Hepatocyte (in vitro differentiated cells): ENCODE results near the gene FKBP7. TPM values are rescaled to one million over a fixed set of nuclear protein-coding genes. Genes with fewer than 3 reads are reported as not detected.
A peak's percentile ranks its signal among the peaks of the same experiment; 100 is the strongest.

Experiments used
- DNase-seq: peaks from one replicate; pipeline ENCODE4 v3.0.0-alpha.2; 2016; ENCODE audit warnings: low spot score
- H2AFZ ChIP-seq: fragments of 200-600 bp; sonication (generic); 2 replicates; pipeline ENCODE4 v1.6.0; 2016; ENCODE audit warnings: antibody characterized with exemption, mild to moderate bottlenecking
- H3K27ac ChIP-seq: fragments of 200-600 bp; sonication (generic); 2 replicates; pipeline ENCODE4 v1.5.1; 2016; ENCODE audit warnings: mild to moderate bottlenecking
- H3K27me3 ChIP-seq: fragments of 200-600 bp; sonication (generic); 2 replicates; pipeline ENCODE4 v1.6.1; 2016
- H3K36me3 ChIP-seq: fragments of 200-600 bp; sonication (generic); replicated peaks from 2 replicates; pipeline ENCODE4 v1.5.1; 2016; ENCODE audit warnings: low read depth; ENCODE audit not compliant: insufficient read depth
- H3K4me1 ChIP-seq: fragments of 200-600 bp; sonication (generic); 2 replicates; pipeline ENCODE4 v1.5.1; 2016; ENCODE audit warnings: mild to moderate bottlenecking, moderate library complexity; ENCODE audit not compliant: insufficient read depth
- H3K4me2 ChIP-seq: fragments of 200-600 bp; sonication (generic); 2 replicates; pipeline ENCODE4 v1.6.0; 2016
- H3K4me3 ChIP-seq: fragments of 200-600 bp; sonication (generic); 2 replicates; pipeline ENCODE4 v1.5.1; 2016; ENCODE audit warnings: mild to moderate bottlenecking
- H3K79me2 ChIP-seq: fragments of 200-600 bp; sonication (generic); 2 replicates; pipeline ENCODE4 v1.6.0; 2017; ENCODE audit warnings: mild to moderate bottlenecking
- H3K9me2 ChIP-seq: fragments of 200-600 bp; sonication (generic); replicated peaks from 2 replicates; pipeline ENCODE4 v1.6.0; 2017; ENCODE audit warnings: mild to moderate bottlenecking; ENCODE audit not compliant: insufficient read depth
- H3K9me3 ChIP-seq: fragments of 200-600 bp; sonication (generic); 2 replicates; pipeline ENCODE4 v1.5.1; 2016; ENCODE audit warnings: low read depth, mild to moderate bottlenecking
- H4K20me1 ChIP-seq: fragments of 200-600 bp; sonication (generic); 2 replicates; pipeline ENCODE4 v1.6.0; 2016; ENCODE audit warnings: mild to moderate bottlenecking; ENCODE audit not compliant: insufficient read depth, poor library complexity, severe bottlenecking
- CTCF ChIP-seq: fragments of 200-600 bp; sonication (generic); IDR thresholded peaks from 2 replicates; pipeline ENCODE4 v1.5.1; 2016; ENCODE audit warnings: antibody characterized with exemption, mild to moderate bottlenecking; ENCODE audit not compliant: poor library complexity
- EZH2 ChIP-seq: fragments of 200-600 bp; sonication (generic); IDR thresholded peaks from 2 replicates; pipeline ENCODE4 v1.6.1; 2016; ENCODE audit warnings: antibody characterized with exemption, mild to moderate bottlenecking, borderline replicate concordance
- EZH2phosphoT487 ChIP-seq: fragments of 200-600 bp; sonication (generic); IDR thresholded peaks from one replicate; pipeline ENCODE4 v1.6.1; 2018; ENCODE audit warnings: antibody characterized with exemption, mild to moderate bottlenecking, low read depth, moderate library complexity; ENCODE audit not compliant: unreplicated experiment, severe bottlenecking
- WGBS: methylation state at CpG from one replicate; pipeline ENCODE4 v1.1.6; 2016; ENCODE audit warnings: low lambda C conversion rate; ENCODE audit errors: missing lambda C conversion rate; 5-methylcytosine and 5-hydroxymethylcytosine counted together
- polyA plus RNA-seq: library from polyadenylated mRNA; unstranded; fragments of >200 nt; fragmentation: Nextera tagmentation; extraction: Ambion mirVana; gene quantifications from 2 replicates; pipeline ENCODE4 v1.2.1, GENCODE V29; 2016
- total RNA-seq: library from RNA; depleted of rRNA; stranded (reverse); fragments of >200 nt; gene quantifications from 2 replicates; pipeline ENCODE4 v1.2.3, GENCODE V29; 2014

The FKBP7 gene
- total and polyA plus RNA-seq, 2 experiments from 2014 or later, result 45.4 to 93.9 TPM

DNA sequence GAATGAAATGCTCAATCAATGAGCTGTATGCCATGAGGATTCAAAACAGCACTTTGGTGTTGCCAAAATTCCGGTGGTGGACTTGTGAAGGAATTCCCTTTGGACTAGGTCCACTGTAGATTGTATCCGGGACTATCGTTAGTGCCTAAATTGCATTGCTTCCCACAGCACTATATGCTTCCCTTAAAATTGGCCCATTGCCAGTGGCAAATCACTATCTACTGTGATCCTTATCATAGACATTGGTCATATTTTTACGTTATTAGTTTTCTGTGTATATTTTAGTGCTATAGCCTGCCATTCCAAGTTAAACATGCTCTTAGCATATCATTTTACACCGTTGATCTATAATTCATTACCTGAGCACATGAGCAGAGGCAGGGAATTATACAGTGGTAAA, 25.5 kb downstream of the FKBP7 start:
- Histone ChIP-seq H3K4me1 (peaks cover 16% of the 10 kb centered on the region), H3K4me3 (no peak overlapping the region), H3K79me2 (peaks cover 26% of the 10 kb centered on the region), H3K36me3 (no peaks in the 10 kb centered on the region), H3K9me2 (no peaks in the 10 kb centered on the region), H3K4me2 (no peak overlapping the region), H3K27ac (no peak overlapping the region), H2AFZ (no peak overlapping the region), H3K27me3 (no peaks in the 10 kb centered on the region), H4K20me1 (peaks cover 19% of the 10 kb centered on the region), H3K9me3 (no peaks in the 10 kb centered on the region)
- no peak for DNase-seq
- 87% methylated on average over 5 of the region's 5 CpGs for WGBS
- TF ChIP-seq EZH2phosphoT487, result no peak
- no peak for TF ChIP-seq EZH2
- TF ChIP-seq CTCF, result no peak

DNA sequence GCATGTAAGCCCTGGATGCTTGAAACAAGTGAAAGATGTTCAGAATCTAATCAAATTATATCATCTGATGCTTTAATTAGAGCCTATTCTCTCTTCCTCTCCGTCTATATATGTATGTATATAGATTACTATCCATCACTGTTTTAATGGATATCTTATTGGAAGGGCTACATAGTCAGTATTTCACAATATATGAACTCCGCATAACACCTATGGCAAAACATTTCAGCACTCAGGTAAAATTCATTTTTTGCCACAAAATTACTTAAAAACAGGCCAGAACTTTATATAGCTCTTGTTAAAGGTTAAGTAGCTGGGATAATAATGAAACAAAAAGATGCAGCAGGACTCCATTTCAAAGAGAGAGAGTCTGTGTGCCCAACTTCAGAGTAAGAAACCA, 26.1 kb downstream of the FKBP7 start:
- Histone ChIP-seq H3K9me3 (no peaks in the 10 kb centered on the region), H3K79me2 (peaks cover 31% of the 10 kb centered on the region), H2AFZ (peak overlapping the region; percentile 99), H3K27ac (peak overlapping the region; percentile 99), H4K20me1 (peaks cover 21% of the 10 kb centered on the region), H3K4me3 (no peak overlapping the region), H3K4me2 (no peak overlapping the region), H3K36me3 (no peaks in the 10 kb centered on the region), H3K27me3 (no peaks in the 10 kb centered on the region), H3K4me1 (peaks cover 16% of the 10 kb centered on the region), H3K9me2 (no peaks in the 10 kb centered on the region)
- no peak for DNase-seq
- WGBS, result 100% methylated on average over 2 of the region's 2 CpGs
- no peak for TF ChIP-seq EZH2phosphoT487
- TF ChIP-seq CTCF, result no peak
- TF ChIP-seq EZH2, result no peak

DNA sequence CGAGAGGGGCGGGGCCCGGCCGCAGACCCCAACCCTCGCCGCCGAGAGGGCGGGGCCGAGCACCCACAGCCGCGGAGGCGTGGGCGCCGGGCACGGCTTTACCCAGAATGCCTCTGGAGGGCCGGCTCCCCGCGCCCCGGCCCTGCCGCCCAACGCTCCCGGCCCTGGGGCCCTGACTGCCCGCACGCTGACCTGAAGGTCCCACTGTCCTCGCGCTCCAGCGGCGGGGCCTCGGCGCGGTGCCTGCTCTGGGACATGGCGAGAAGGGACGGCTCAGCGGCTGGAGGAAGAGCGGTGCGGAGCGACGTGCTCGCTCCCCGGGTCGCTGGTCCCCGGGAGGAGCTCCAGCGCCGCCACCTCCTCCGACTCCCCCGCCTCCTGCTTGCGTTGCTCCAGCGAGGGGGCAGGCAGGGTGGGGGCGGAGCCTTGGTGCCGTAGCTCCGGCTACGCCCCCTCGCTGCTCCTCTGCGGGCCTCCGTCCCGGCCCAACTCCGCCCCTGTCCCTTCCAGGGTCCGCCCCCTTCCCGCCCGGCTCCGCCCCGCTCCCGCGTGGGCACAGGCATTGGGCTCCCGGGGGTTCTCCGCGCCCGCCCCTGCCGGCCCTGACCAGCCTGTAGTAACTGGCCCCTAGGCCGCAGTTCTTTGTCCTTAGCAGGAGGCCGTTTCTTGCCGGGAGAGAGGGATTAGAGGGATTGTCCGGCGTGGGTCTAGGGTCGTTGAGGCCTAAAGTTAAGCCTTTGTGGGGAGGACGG, 27.4 kb downstream of the FKBP7 start, which contains the start of the genes PJVK and PRKRA:
TSS of gene PJVK (plus strand) at position 605 of the 752 bp plus-strand sequence. CDS start 2,032 bp downstream, outside the sequence.
TSS of gene PRKRA (minus strand) at position 402 of the 752 bp plus-strand sequence. CDS start at position 257, 145 bp downstream.
- H3K27ac ChIP-seq, result peak within 1 kb of the TSS; percentile 99
- TF ChIP-seq CTCF (no peak), EZH2phosphoT487 (no peak), EZH2 (no peak)
- peak within 1 kb of the TSS; percentile 99 for H2AFZ ChIP-seq
- peak within 1 kb of the TSS; percentile 66 for H3K4me3 ChIP-seq
- H4K20me1 ChIP-seq, result peaks cover 21% of the 10 kb centered on the region
- H3K27me3 ChIP-seq, result no peaks in the 10 kb centered on the region
- WGBS, result 3% methylated on average over 35 of the region's 76 CpGs
- H3K9me2 ChIP-seq, result no peaks in the 10 kb centered on the region
- H3K36me3 ChIP-seq, result no peaks in the 10 kb centered on the region
- peaks cover 35% of the 10 kb centered on the region for H3K79me2 ChIP-seq
- H3K4me2 ChIP-seq, result peak within 1 kb of the TSS; percentile 92
- peaks cover 16% of the 10 kb centered on the region for H3K4me1 ChIP-seq
- DNase-seq, result peak; percentile 100
- H3K9me3 ChIP-seq, result no peaks in the 10 kb centered on the region
